Measurements from ENCODE around the gene ATG13.

ATG13 gene

GRCh38 chr11:46663277-46663940 lies 46.1 kb downstream of the ATG13 start:
- ChIA-PET POLR2A (ENCODE audit: low non-redundant PET) (no interaction called here), CTCF (interaction anchor here (0.6 kb wide), 2 partner anchors 59 to 121 kb away, joined by 3 read pairs; no protein-coding TSS in a partner anchor)
- H3K27ac ChIP-seq: no peak overlapping the region
- no peak for TF ChIP-seq CTCF (conservative IDR thresholded peaks at IDR 0.05; ENCODE audit: low read depth)
- no peak for DNase-seq (ENCODE audit: low spot score)

- H3K27ac ChIP-seq: no peak overlapping the region
- no peak for DNase-seq (ENCODE audit: low spot score)
- POLR2A ChIA-PET (ENCODE audit: low non-redundant PET): no interaction called here
- TF ChIP-seq CTCF (conservative IDR thresholded peaks at IDR 0.05; ENCODE audit: low read depth): no peak
- CTCF ChIA-PET: no interaction called here
Measured at GRCh38 chr11:46664612-46665011, 47.3 kb downstream of the ATG13 start.

- ChIA-PET POLR2A (ENCODE audit: low non-redundant PET) (no interaction called here), CTCF (no interaction called here)
- no peak overlapping the region for H3K27ac ChIP-seq
- no peak for TF ChIP-seq CTCF (conservative IDR thresholded peaks at IDR 0.05; ENCODE audit: low read depth)
- no peak for DNase-seq (ENCODE audit: low spot score)
Measured at GRCh38 chr11:46665356-46665755, 48.0 kb downstream of the ATG13 start.

GRCh38 chr11:46666516-46666915 lies 49.2 kb downstream of the ATG13 start:
- no peak overlapping the region for H3K27ac ChIP-seq
- DNase-seq (ENCODE audit: low spot score): no peak
- no peak for TF ChIP-seq CTCF (conservative IDR thresholded peaks at IDR 0.05; ENCODE audit: low read depth)
- POLR2A ChIA-PET (ENCODE audit: low non-redundant PET): interaction anchor here (0.6 kb wide), 1 partner anchor 509 kb away, joined by 3 read pairs; no protein-coding TSS in a partner anchor
- CTCF ChIA-PET: no interaction called here

- H3K27ac ChIP-seq: no peak overlapping the region
- CTCF ChIA-PET: no interaction called here
- TF ChIP-seq CTCF (conservative IDR thresholded peaks at IDR 0.05; ENCODE audit: low read depth): no peak
- no peak for DNase-seq (ENCODE audit: low spot score)
- POLR2A ChIA-PET (ENCODE audit: low non-redundant PET): no interaction called here
Measured at GRCh38 chr11:46667043-46667481, 49.7 kb downstream of the ATG13 start.

- CTCF ChIA-PET: no interaction called here
- TF ChIP-seq CTCF (conservative IDR thresholded peaks at IDR 0.05; ENCODE audit: low read depth): no peak
- DNase-seq (ENCODE audit: low spot score): no peak
- POLR2A ChIA-PET (ENCODE audit: low non-redundant PET): interaction anchor here (0.8 kb wide), 1 partner anchor 13 kb away, joined by 3 read pairs; no protein-coding TSS in a partner anchor
- H3K27ac ChIP-seq: no peak overlapping the region
Measured at GRCh38 chr11:46668480-46669085, 51.2 kb downstream of the ATG13 start.

Measured in RWPE1 (cell line).